ENCODE results near the gene MBD3L3.
"Not testable (repeated sequence)": the region's sequence is repeated elsewhere in the genome, so short reads cannot be mapped to it uniquely, and the experiment has no call there.

The MBD3L3 gene

GRCh38 chr19:7041563-7041962, 16.9 kb downstream of the MBD3L3 start:
- not testable (repeated sequence) for H3K36me3 ChIP-seq (ENCODE audit: control insufficient read depth in 2 of 2, insufficient read depth in 2 of 2, low read length in 2 of 2); H3K9me3 ChIP-seq (ENCODE audit: control insufficient read depth in 2 of 2, low read length in 2 of 2); H3K4me1 ChIP-seq (ENCODE audit: control insufficient read depth in 2 of 2, insufficient read depth in 2 of 2, low read length in 2 of 2); H3K27ac ChIP-seq (ENCODE audit: low read depth in 2 of 2, low read length in 2 of 2); H3K9ac ChIP-seq (ENCODE audit: low read depth in 1 of 2, low read length in 2 of 2); H3K4me3 ChIP-seq (ENCODE audit: low read length in 2 of 2); H3K27me3 ChIP-seq (ENCODE audit: control insufficient read depth in 2 of 2, insufficient read depth in 2 of 2, low read length in 2 of 2)

- not testable (repeated sequence) for H3K9ac ChIP-seq (ENCODE audit: low read depth in 1 of 2, low read length in 2 of 2); H3K27ac ChIP-seq (ENCODE audit: low read depth in 2 of 2, low read length in 2 of 2); H3K36me3 ChIP-seq (ENCODE audit: control insufficient read depth in 2 of 2, insufficient read depth in 2 of 2, low read length in 2 of 2); H3K4me3 ChIP-seq (ENCODE audit: low read length in 2 of 2); H3K4me1 ChIP-seq (ENCODE audit: control insufficient read depth in 2 of 2, insufficient read depth in 2 of 2, low read length in 2 of 2); H3K9me3 ChIP-seq (ENCODE audit: control insufficient read depth in 2 of 2, low read length in 2 of 2); H3K27me3 ChIP-seq (ENCODE audit: control insufficient read depth in 2 of 2, insufficient read depth in 2 of 2, low read length in 2 of 2)
These were observed 18.4 kb downstream of the MBD3L3 start, which contains the start of gene MBD3L4 for GRCh38 chr19:7040079-7040478. MBD3L4 (minus strand) TSS chr19:7040179; CDS start chr19:7040144, 35 bp downstream.

GRCh38 chr19:7030278-7030677, 28.2 kb downstream of the MBD3L3 start, which contains the start of gene MBD3L5:
MBD3L5 (plus strand) TSS chr19:7030578; CDS start chr19:7030612, 34 bp downstream.
- H3K4me3 ChIP-seq (ENCODE audit: low read length in 2 of 2); H3K9me3 ChIP-seq (ENCODE audit: control insufficient read depth in 2 of 2, low read length in 2 of 2); H3K4me1 ChIP-seq (ENCODE audit: control insufficient read depth in 2 of 2, insufficient read depth in 2 of 2, low read length in 2 of 2); H3K27me3 ChIP-seq (ENCODE audit: control insufficient read depth in 2 of 2, insufficient read depth in 2 of 2, low read length in 2 of 2); H3K9ac ChIP-seq (ENCODE audit: low read depth in 1 of 2, low read length in 2 of 2); H3K36me3 ChIP-seq (ENCODE audit: control insufficient read depth in 2 of 2, insufficient read depth in 2 of 2, low read length in 2 of 2); H3K27ac ChIP-seq (ENCODE audit: low read depth in 2 of 2, low read length in 2 of 2): not testable (repeated sequence)

- H3K27ac ChIP-seq (ENCODE audit: low read depth in 2 of 2, low read length in 2 of 2); H3K4me1 ChIP-seq (ENCODE audit: control insufficient read depth in 2 of 2, insufficient read depth in 2 of 2, low read length in 2 of 2); H3K9me3 ChIP-seq (ENCODE audit: control insufficient read depth in 2 of 2, low read length in 2 of 2); H3K27me3 ChIP-seq (ENCODE audit: control insufficient read depth in 2 of 2, insufficient read depth in 2 of 2, low read length in 2 of 2); H3K36me3 ChIP-seq (ENCODE audit: control insufficient read depth in 2 of 2, insufficient read depth in 2 of 2, low read length in 2 of 2); H3K9ac ChIP-seq (ENCODE audit: low read depth in 1 of 2, low read length in 2 of 2); H3K4me3 ChIP-seq (ENCODE audit: low read length in 2 of 2): not testable (repeated sequence)
These were observed 29.7 kb downstream of the MBD3L3 start for GRCh38 chr19:7028790-7029189.

- H3K9me3 ChIP-seq (ENCODE audit: control insufficient read depth in 2 of 2, low read length in 2 of 2); H3K4me3 ChIP-seq (ENCODE audit: low read length in 2 of 2); H3K27ac ChIP-seq (ENCODE audit: low read depth in 2 of 2, low read length in 2 of 2); H3K9ac ChIP-seq (ENCODE audit: low read depth in 1 of 2, low read length in 2 of 2); H3K27me3 ChIP-seq (ENCODE audit: control insufficient read depth in 2 of 2, insufficient read depth in 2 of 2, low read length in 2 of 2); H3K4me1 ChIP-seq (ENCODE audit: control insufficient read depth in 2 of 2, insufficient read depth in 2 of 2, low read length in 2 of 2); H3K36me3 ChIP-seq (ENCODE audit: control insufficient read depth in 2 of 2, insufficient read depth in 2 of 2, low read length in 2 of 2): not testable (repeated sequence)
These were observed 37.1 kb downstream of the MBD3L3 start, which contains the start of gene MBD3L2B for GRCh38 chr19:7021331-7021730. MBD3L2B (minus strand) TSS chr19:7021431; CDS start chr19:7021397, 34 bp downstream.

GRCh38 chr19:7018828-7019227, 39.6 kb downstream of the MBD3L3 start:
- Histone ChIP-seq H3K27ac (ENCODE audit: low read depth in 2 of 2, low read length in 2 of 2) (no peak overlapping the region), H3K4me3 (ENCODE audit: low read length in 2 of 2) (no peak overlapping the region), H3K36me3 (ENCODE audit: control insufficient read depth in 2 of 2, insufficient read depth in 2 of 2, low read length in 2 of 2) (no peaks in the 10 kb centered on the region), H3K9ac (ENCODE audit: low read depth in 1 of 2, low read length in 2 of 2) (no peak overlapping the region), H3K27me3 (ENCODE audit: control insufficient read depth in 2 of 2, insufficient read depth in 2 of 2, low read length in 2 of 2) (no peaks in the 10 kb centered on the region), H3K4me1 (ENCODE audit: control insufficient read depth in 2 of 2, insufficient read depth in 2 of 2, low read length in 2 of 2) (no peaks in the 10 kb centered on the region), H3K9me3 (ENCODE audit: control insufficient read depth in 2 of 2, low read length in 2 of 2) (no peaks in the 10 kb centered on the region)

- H3K4me3 ChIP-seq (ENCODE audit: low read length in 2 of 2) = no peak overlapping the region
- H3K27me3 ChIP-seq (ENCODE audit: control insufficient read depth in 2 of 2, insufficient read depth in 2 of 2, low read length in 2 of 2) = no peaks in the 10 kb centered on the region
- H3K36me3 ChIP-seq (ENCODE audit: control insufficient read depth in 2 of 2, insufficient read depth in 2 of 2, low read length in 2 of 2) = no peaks in the 10 kb centered on the region
- no peaks in the 10 kb centered on the region for H3K9me3 ChIP-seq (ENCODE audit: control insufficient read depth in 2 of 2, low read length in 2 of 2)
- no peak overlapping the region for H3K9ac ChIP-seq (ENCODE audit: low read depth in 1 of 2, low read length in 2 of 2)
- no peak overlapping the region for H3K27ac ChIP-seq (ENCODE audit: low read depth in 2 of 2, low read length in 2 of 2)
- no peaks in the 10 kb centered on the region for H3K4me1 ChIP-seq (ENCODE audit: control insufficient read depth in 2 of 2, insufficient read depth in 2 of 2, low read length in 2 of 2)
These were observed 44.8 kb downstream of the MBD3L3 start for GRCh38 chr19:7013678-7014077.

- no peak overlapping the region for H3K4me3 ChIP-seq (ENCODE audit: low read length in 2 of 2)
- no peaks in the 10 kb centered on the region for H3K27me3 ChIP-seq (ENCODE audit: control insufficient read depth in 2 of 2, insufficient read depth in 2 of 2, low read length in 2 of 2)
- H3K4me1 ChIP-seq (ENCODE audit: control insufficient read depth in 2 of 2, insufficient read depth in 2 of 2, low read length in 2 of 2) = no peaks in the 10 kb centered on the region
- H3K36me3 ChIP-seq (ENCODE audit: control insufficient read depth in 2 of 2, insufficient read depth in 2 of 2, low read length in 2 of 2) = no peaks in the 10 kb centered on the region
- no peak overlapping the region for H3K27ac ChIP-seq (ENCODE audit: low read depth in 2 of 2, low read length in 2 of 2)
- H3K9ac ChIP-seq (ENCODE audit: low read depth in 1 of 2, low read length in 2 of 2) = no peak overlapping the region
- H3K9me3 ChIP-seq (ENCODE audit: control insufficient read depth in 2 of 2, low read length in 2 of 2) = no peaks in the 10 kb centered on the region
These were observed 47.5 kb downstream of the MBD3L3 start for GRCh38 chr19:7010722-7011593.

- no peaks in the 10 kb centered on the region for H3K9me3 ChIP-seq (ENCODE audit: control insufficient read depth in 2 of 2, low read length in 2 of 2)
- no peak overlapping the region for H3K4me3 ChIP-seq (ENCODE audit: low read length in 2 of 2)
- H3K27ac ChIP-seq (ENCODE audit: low read depth in 2 of 2, low read length in 2 of 2) = no peak overlapping the region
- H3K9ac ChIP-seq (ENCODE audit: low read depth in 1 of 2, low read length in 2 of 2) = no peak overlapping the region
- no peaks in the 10 kb centered on the region for H3K36me3 ChIP-seq (ENCODE audit: control insufficient read depth in 2 of 2, insufficient read depth in 2 of 2, low read length in 2 of 2)
- H3K27me3 ChIP-seq (ENCODE audit: control insufficient read depth in 2 of 2, insufficient read depth in 2 of 2, low read length in 2 of 2) = no peaks in the 10 kb centered on the region
- no peaks in the 10 kb centered on the region for H3K4me1 ChIP-seq (ENCODE audit: control insufficient read depth in 2 of 2, insufficient read depth in 2 of 2, low read length in 2 of 2)
These were observed 50.6 kb downstream of the MBD3L3 start for GRCh38 chr19:7007859-7008258.

Measured in mucosa of rectum (tissue), 2 donors.